PC-3 (cell line): ENCODE results near the gene IQGAP3. TPM values are rescaled to one million over a fixed set of nuclear protein-coding genes. Genes with fewer than 3 reads are reported as not detected.
A peak's percentile ranks its signal among the peaks of the same experiment; 100 is the strongest.

Experiments used
- ATAC-seq: fragments of 200-7000 bp; cut with Tn5 transposase; 2 replicates; pipeline ENCODE4 v1.9.1; 2020; ENCODE audit warnings: mild to moderate bottlenecking, moderate library complexity
- BruUV-seq: library from RNA; stranded (reverse); fragments of 400-500 nt; replicated peaks from 2 replicates; lab custom pipeline; 2021; lab: Mats Ljungman, UMichigan
- CTCF ChIA-PET: fragments of 300-600 bp; sonication (Branson Sonifier 250); formaldehyde crosslinking; loops from one replicate; lab custom pipeline; 2022; ENCODE audit warnings: antibody characterized with exemption; lab: Charles Lee
- POLR2A ChIA-PET: fragments of 300-600 bp; sonication (Branson Sonifier 250); formaldehyde crosslinking; loops from one replicate; lab custom pipeline; 2022; ENCODE audit warnings: antibody characterized with exemption; ENCODE audit not compliant: unreplicated experiment; lab: Charles Lee
- DNase-seq: peaks from one replicate; pipeline ENCODE4 v3.0.0-alpha.2; 2015
- H2AFZ ChIP-seq: fragments of 300-600 bp; sonication (generic); 2 replicates; pipeline ENCODE4 v1.6.0; 2016; ENCODE audit warnings: antibody characterized with exemption, low read length
- H3F3A ChIP-seq: fragments of 300-600 bp; sonication (generic); one replicate; pipeline ENCODE4 v1.6.0; 2017; ENCODE audit warnings: antibody characterized with exemption, low read length, control low read depth, mild to moderate bottlenecking; ENCODE audit not compliant: unreplicated experiment
- H3K27ac ChIP-seq: fragments of 300-600 bp; sonication (generic); 2 replicates; pipeline ENCODE4 v1.5.1; 2016; ENCODE audit warnings: mild to moderate bottlenecking, low read length
- H3K27me3 ChIP-seq: fragments of 300-600 bp; sonication (generic); 2 replicates; pipeline ENCODE4 v1.6.1; 2016; ENCODE audit warnings: low read length, mixed read lengths
- H3K36me3 ChIP-seq: fragments of 300-600 bp; sonication (generic); 2 replicates; pipeline ENCODE4 v1.6.1; 2016; ENCODE audit warnings: low read depth, mixed run types, low read length, mixed read lengths
- H3K4me1 ChIP-seq: fragments of 300-600 bp; sonication (generic); 2 replicates; pipeline ENCODE4 v1.5.1; 2016; ENCODE audit warnings: low read length; ENCODE audit not compliant: insufficient read depth
- H3K4me2 ChIP-seq: fragments of 300-600 bp; sonication (generic); 2 replicates; pipeline ENCODE4 v1.6.0; 2016; ENCODE audit warnings: low read length
- H3K4me3 ChIP-seq: fragments of 300-600 bp; sonication (generic); 2 replicates; pipeline ENCODE4 v1.5.1; 2016; ENCODE audit warnings: mild to moderate bottlenecking, low read length, mixed read lengths
- H3K79me2 ChIP-seq: fragments of 300-600 bp; sonication (generic); 2 replicates; pipeline ENCODE4 v1.6.1; 2017; ENCODE audit warnings: low read length, mixed read lengths
- H3K9ac ChIP-seq: fragments of 300-600 bp; sonication (generic); 2 replicates; pipeline ENCODE4 v1.6.0; 2016; ENCODE audit warnings: mild to moderate bottlenecking, low read length
- H3K9me2 ChIP-seq: fragments of 300-600 bp; sonication (generic); replicated peaks from 2 replicates; pipeline ENCODE4 v1.6.1; 2016; ENCODE audit warnings: mixed run types, low read length, mixed read lengths
- H3K9me3 ChIP-seq: fragments of 300-600 bp; sonication (generic); 2 replicates; pipeline ENCODE4 v1.6.1; 2016; ENCODE audit warnings: low read length, mixed read lengths
- H4K20me1 ChIP-seq: fragments of 300-600 bp; sonication (generic); 2 replicates; pipeline ENCODE4 v1.6.1; 2016; ENCODE audit warnings: low read length, mixed read lengths
- EZH2 ChIP-seq: fragments of 300-600 bp; sonication (generic); IDR thresholded peaks from one replicate; pipeline ENCODE4 v1.6.1; 2017; ENCODE audit warnings: antibody characterized with exemption, mild to moderate bottlenecking, low read length; ENCODE audit not compliant: unreplicated experiment
- EZH2phosphoT487 ChIP-seq: fragments of 300-600 bp; sonication (generic); IDR thresholded peaks from 2 replicates; pipeline ENCODE4 v1.6.1; 2018; ENCODE audit warnings: mild to moderate bottlenecking, antibody characterized with exemption, low read length, borderline replicate concordance
- intact Hi-C: fragments of 100-400 bp; cut with micrococcal nuclease; formaldehyde crosslinking; loops from 2 replicates; pipeline ENCODE4 v1.9.0; 2023
- total RNA-seq: library from RNA; depleted of rRNA; stranded (reverse); fragments of >200 nt; gene quantifications from 2 replicates; pipeline ENCODE4 v1.2.3, GENCODE V29; 2014
- TF ChIP-seq, protein P1 (sequence below): fragments of 300-600 bp; sonication (generic); conservative IDR thresholded peaks from 2 replicates; pipeline ENCODE4 v1.5.1; 2017; ENCODE audit warnings: antibody characterized with exemption, low read depth, mild to moderate bottlenecking, low read length

IQGAP3 gene
- total RNA-seq, 1 experiment from 2014 or later = 54.3 TPM

GRCh38 chr1:156481527-156481926 is 90.8 kb downstream of the IQGAP3 start:
- no peak overlapping the region for H2AFZ ChIP-seq
- peaks cover 46% of the 10 kb centered on the region for H3K36me3 ChIP-seq
- BruUV-seq = no TSS peak
- no peak overlapping the region for H3K27ac ChIP-seq
- H3K9me2 ChIP-seq = no peaks in the 10 kb centered on the region
- ATAC-seq (no peak), DNase-seq (no peak)
- peaks cover 6% of the 10 kb centered on the region; the same call in 1 of the 2 replicates for H4K20me1 ChIP-seq
- no peak for TF ChIP-seq EZH2
- no peak for TF ChIP-seq EZH2phosphoT487
- TF ChIP-seq, protein P1, sequence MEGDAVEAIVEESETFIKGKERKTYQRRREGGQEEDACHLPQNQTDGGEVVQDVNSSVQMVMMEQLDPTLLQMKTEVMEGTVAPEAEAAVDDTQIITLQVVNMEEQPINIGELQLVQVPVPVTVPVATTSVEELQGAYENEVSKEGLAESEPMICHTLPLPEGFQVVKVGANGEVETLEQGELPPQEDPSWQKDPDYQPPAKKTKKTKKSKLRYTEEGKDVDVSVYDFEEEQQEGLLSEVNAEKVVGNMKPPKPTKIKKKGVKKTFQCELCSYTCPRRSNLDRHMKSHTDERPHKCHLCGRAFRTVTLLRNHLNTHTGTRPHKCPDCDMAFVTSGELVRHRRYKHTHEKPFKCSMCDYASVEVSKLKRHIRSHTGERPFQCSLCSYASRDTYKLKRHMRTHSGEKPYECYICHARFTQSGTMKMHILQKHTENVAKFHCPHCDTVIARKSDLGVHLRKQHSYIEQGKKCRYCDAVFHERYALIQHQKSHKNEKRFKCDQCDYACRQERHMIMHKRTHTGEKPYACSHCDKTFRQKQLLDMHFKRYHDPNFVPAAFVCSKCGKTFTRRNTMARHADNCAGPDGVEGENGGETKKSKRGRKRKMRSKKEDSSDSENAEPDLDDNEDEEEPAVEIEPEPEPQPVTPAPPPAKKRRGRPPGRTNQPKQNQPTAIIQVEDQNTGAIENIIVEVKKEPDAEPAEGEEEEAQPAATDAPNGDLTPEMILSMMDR = no peak
- H3K79me2 ChIP-seq = peaks cover 12% of the 10 kb centered on the region; the same call in 1 of the 2 replicates
- CTCF ChIA-PET = no interaction called here
- H3F3A ChIP-seq = no peaks in the 10 kb centered on the region
- intact Hi-C loops = no loop called here
- H3K4me1 ChIP-seq = peaks cover 15% of the 10 kb centered on the region
- H3K4me3 ChIP-seq = no peak overlapping the region
- no peak overlapping the region for H3K9ac ChIP-seq
- H3K4me2 ChIP-seq = no peak overlapping the region
- POLR2A ChIA-PET = no interaction called here
- no peaks in the 10 kb centered on the region for H3K9me3 ChIP-seq
- H3K27me3 ChIP-seq = no peaks in the 10 kb centered on the region

GRCh38 chr1:156480411-156481192 is 91.8 kb downstream of the IQGAP3 start:
- no peak for TF ChIP-seq EZH2
- TF ChIP-seq, protein P1 = peak; percentile 65
- BruUV-seq = no TSS peak
- ChIA-PET POLR2A (no interaction called here), CTCF (interaction anchor here (0.5 to 0.6 kb wide), 3 partner anchors 20 to 50 kb away, joined by 3 to 15 read pairs (median 4); partner anchors contain the start of gene MEF2D)
- Histone ChIP-seq H3K9me3 (no peaks in the 10 kb centered on the region), H4K20me1 (peaks cover 5% of the 10 kb centered on the region; the same call in 1 of the 2 replicates), H3K4me3 (no peak overlapping the region), H3K27me3 (no peaks in the 10 kb centered on the region), H3K4me2 (no peak overlapping the region), H3K4me1 (peaks cover 15% of the 10 kb centered on the region), H3K27ac (no peak overlapping the region), H3K79me2 (0 out of 2 replicates have a peak, but pooled peaks cover 6% of the 10 kb centered on the region), H3K9ac (no peak overlapping the region), H3K36me3 (peaks cover 55% of the 10 kb centered on the region), H2AFZ (no peak overlapping the region), H3K9me2 (no peaks in the 10 kb centered on the region), H3F3A (no peaks in the 10 kb centered on the region)
- DNase-seq (no peak), ATAC-seq (no peak)
- intact Hi-C loops = no loop called here

- no peaks in the 10 kb centered on the region for H3K9me2 ChIP-seq
- H3K36me3 ChIP-seq = peaks cover 60% of the 10 kb centered on the region
- H4K20me1 ChIP-seq = peaks cover under 1% of the 10 kb centered on the region; the same call in 1 of the 2 replicates
- H2AFZ ChIP-seq = no peak overlapping the region
- H3K4me2 ChIP-seq = no peak overlapping the region
- no peak for ATAC-seq
- H3K4me3 ChIP-seq = no peak overlapping the region
- TF ChIP-seq EZH2phosphoT487 (no peak), EZH2 (no peak)
- TF ChIP-seq, protein P1 = 0 out of 2 replicates have a peak, but pooled peaks have one; percentile 20
- 0 out of 2 replicates have a peak, but pooled peaks cover 2% of the 10 kb centered on the region for H3K79me2 ChIP-seq
- H3K4me1 ChIP-seq = peaks cover 15% of the 10 kb centered on the region
- intact Hi-C loops = no loop called here
- DNase-seq = no peak
- BruUV-seq = no TSS peak
- ChIA-PET POLR2A (no interaction called here), CTCF (interaction anchor here (0.5 to 0.6 kb wide), 3 partner anchors 20 to 49 kb away, joined by 3 to 15 read pairs (median 4); partner anchors contain the start of gene MEF2D)
- H3K9me3 ChIP-seq = no peaks in the 10 kb centered on the region
- H3K27ac ChIP-seq = no peak overlapping the region
- no peaks in the 10 kb centered on the region for H3F3A ChIP-seq
- no peaks in the 10 kb centered on the region for H3K27me3 ChIP-seq
- no peak overlapping the region for H3K9ac ChIP-seq
Measured at GRCh38 chr1:156480016-156480370, 92.4 kb downstream of the IQGAP3 start.
